Endothelial cell (in vitro differentiated cells): Measurements from ENCODE around the gene RPRM. TPM values are rescaled to one million over a fixed set of nuclear protein-coding genes. Genes with fewer than 3 reads are reported as not detected.
"Not testable (repeated sequence)": the region's sequence is repeated elsewhere in the genome, so short reads cannot be mapped to it uniquely, and the experiment has no call there.

Source experiments
- DNase-seq: peaks from one replicate; pipeline ENCODE4 v3.0.0; 2021; ENCODE audit warnings: low spot score
- H3K27ac Mint-ChIP-seq: one replicate; pipeline ENCODE4 v1.8.0; 2021; ENCODE audit warnings: mixed read lengths, inconsistent platforms; ENCODE audit not compliant: unreplicated experiment
- H3K27me3 Mint-ChIP-seq: one replicate; pipeline ENCODE4 v1.8.0; 2021; ENCODE audit warnings: mild to moderate bottlenecking, moderate library complexity, mixed read lengths, inconsistent platforms; ENCODE audit not compliant: unreplicated experiment
- H3K36me3 Mint-ChIP-seq: one replicate; pipeline ENCODE4 v1.8.0; 2021; ENCODE audit warnings: mild to moderate bottlenecking, low read depth, mixed read lengths, inconsistent platforms; ENCODE audit not compliant: unreplicated experiment
- H3K4me1 Mint-ChIP-seq: one replicate; pipeline ENCODE4 v1.8.0; 2021; ENCODE audit warnings: mild to moderate bottlenecking, mixed read lengths, inconsistent platforms; ENCODE audit not compliant: unreplicated experiment
- H3K4me3 Mint-ChIP-seq: one replicate; pipeline ENCODE4 v1.8.0; 2021; ENCODE audit warnings: mild to moderate bottlenecking, mixed read lengths, inconsistent platforms; ENCODE audit not compliant: unreplicated experiment
- H3K9me3 Mint-ChIP-seq: one replicate; pipeline ENCODE4 v1.8.0; 2021; ENCODE audit warnings: mixed read lengths, inconsistent platforms; ENCODE audit not compliant: unreplicated experiment
- total RNA-seq: library from RNA; stranded (reverse); fragmentation: NEBNext Ultra II Directional; extraction: Animal tissue kit (Norgen Biotek cat#: 25700); gene quantifications from one replicate; pipeline ENCODE4 v1.2.1, GENCODE V29; 2021; ENCODE audit not compliant: unreplicated experiment
- TF ChIP-seq, protein P1 (sequence below): fragments of 200-600 bp; sonication (generic); IDR thresholded peaks from one replicate; pipeline ENCODE4 v1.5.0; 2021; ENCODE audit warnings: antibody characterized with exemption; ENCODE audit not compliant: unreplicated experiment

RPRM gene
- total RNA-seq, 1 donor from 2014 or later, result 6.4 TPM

DNA sequence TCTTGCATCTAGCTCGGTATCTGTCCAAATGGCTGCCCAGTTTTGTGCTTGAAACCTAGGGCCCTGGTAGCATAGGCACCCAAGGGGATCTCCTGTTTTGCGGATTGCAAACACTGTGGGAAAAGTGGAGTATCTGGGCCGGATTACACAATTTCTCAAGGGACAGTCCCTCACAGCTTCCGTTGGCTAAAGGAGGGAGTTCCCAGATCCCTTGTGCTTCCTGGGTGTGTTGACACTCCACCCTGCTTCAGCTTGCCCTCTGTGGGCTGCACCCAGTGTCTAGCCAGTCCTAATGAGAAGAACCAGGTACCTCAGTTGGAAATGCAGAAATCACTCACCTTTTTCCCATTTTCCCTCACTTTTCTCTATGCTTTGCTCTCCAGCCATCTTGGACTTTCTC lies 35.5 kb downstream of the RPRM start:
- no peak for DNase-seq
- H3K36me3 Mint-ChIP-seq, result peaks cover 8% of the 10 kb centered on the region

DNA sequence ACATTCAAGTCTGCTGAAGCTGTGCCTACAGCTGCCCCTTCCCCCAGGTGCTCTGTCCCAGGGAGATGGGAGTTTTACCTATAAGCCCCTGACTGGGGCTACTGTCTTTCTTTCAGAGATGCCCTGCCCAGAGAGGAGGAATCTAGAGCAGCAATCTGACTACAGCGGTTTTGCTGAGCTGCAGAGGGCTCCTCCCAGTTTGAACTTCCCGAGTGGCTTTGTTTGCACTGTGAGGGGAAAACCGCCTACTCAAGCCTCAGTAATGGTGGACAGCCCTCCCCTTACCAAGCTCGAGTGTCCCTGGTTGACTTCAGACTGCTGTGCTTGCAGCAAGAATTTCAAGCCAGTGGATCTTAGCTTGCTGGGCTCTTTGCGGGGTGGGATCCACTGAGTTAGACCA lies 35.9 kb downstream of the RPRM start:
- H3K4me3 Mint-ChIP-seq, H3K9me3 Mint-ChIP-seq, H3K4me1 Mint-ChIP-seq, DNase-seq, H3K36me3 Mint-ChIP-seq, H3K27ac Mint-ChIP-seq: not testable (repeated sequence)
- H3K27me3 Mint-ChIP-seq, result peaks cover 11% of the 10 kb centered on the region

More for the DNA sequence above, 35.5 kb downstream of the RPRM start:
- H3K4me3 Mint-ChIP-seq, result no peak overlapping the region
- H3K9me3 Mint-ChIP-seq, result no peaks in the 10 kb centered on the region
- TF ChIP-seq, protein P1, sequence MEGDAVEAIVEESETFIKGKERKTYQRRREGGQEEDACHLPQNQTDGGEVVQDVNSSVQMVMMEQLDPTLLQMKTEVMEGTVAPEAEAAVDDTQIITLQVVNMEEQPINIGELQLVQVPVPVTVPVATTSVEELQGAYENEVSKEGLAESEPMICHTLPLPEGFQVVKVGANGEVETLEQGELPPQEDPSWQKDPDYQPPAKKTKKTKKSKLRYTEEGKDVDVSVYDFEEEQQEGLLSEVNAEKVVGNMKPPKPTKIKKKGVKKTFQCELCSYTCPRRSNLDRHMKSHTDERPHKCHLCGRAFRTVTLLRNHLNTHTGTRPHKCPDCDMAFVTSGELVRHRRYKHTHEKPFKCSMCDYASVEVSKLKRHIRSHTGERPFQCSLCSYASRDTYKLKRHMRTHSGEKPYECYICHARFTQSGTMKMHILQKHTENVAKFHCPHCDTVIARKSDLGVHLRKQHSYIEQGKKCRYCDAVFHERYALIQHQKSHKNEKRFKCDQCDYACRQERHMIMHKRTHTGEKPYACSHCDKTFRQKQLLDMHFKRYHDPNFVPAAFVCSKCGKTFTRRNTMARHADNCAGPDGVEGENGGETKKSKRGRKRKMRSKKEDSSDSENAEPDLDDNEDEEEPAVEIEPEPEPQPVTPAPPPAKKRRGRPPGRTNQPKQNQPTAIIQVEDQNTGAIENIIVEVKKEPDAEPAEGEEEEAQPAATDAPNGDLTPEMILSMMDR, result no peak
- peaks cover 11% of the 10 kb centered on the region for H3K27me3 Mint-ChIP-seq
- H3K27ac Mint-ChIP-seq, result no peak overlapping the region
- peaks cover 9% of the 10 kb centered on the region for H3K4me1 Mint-ChIP-seq

DNA sequence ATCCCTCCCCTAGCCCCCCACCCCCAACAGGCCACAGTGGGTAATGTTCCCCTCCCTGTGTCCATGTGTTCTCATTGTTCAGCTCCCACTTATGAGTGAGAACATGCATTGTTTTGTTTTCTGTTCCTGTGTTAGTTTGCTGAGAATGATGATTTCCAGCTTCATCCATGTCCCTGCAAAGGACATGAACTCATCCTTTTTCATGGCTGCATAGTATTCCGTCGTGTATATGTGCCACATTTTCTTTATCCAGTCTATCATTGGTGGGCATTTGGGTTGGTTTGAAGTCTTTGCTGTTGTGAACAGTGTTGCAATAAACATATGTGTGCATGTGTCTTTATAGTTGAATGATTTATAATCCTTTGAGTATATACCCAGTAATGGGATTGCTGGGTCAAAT lies 38.5 kb downstream of the RPRM start:
- not testable (repeated sequence) for H3K4me3 Mint-ChIP-seq, H3K36me3 Mint-ChIP-seq, DNase-seq, H3K4me1 Mint-ChIP-seq, H3K27ac Mint-ChIP-seq, H3K9me3 Mint-ChIP-seq
- H3K27me3 Mint-ChIP-seq, result peaks cover 11% of the 10 kb centered on the region

DNA sequence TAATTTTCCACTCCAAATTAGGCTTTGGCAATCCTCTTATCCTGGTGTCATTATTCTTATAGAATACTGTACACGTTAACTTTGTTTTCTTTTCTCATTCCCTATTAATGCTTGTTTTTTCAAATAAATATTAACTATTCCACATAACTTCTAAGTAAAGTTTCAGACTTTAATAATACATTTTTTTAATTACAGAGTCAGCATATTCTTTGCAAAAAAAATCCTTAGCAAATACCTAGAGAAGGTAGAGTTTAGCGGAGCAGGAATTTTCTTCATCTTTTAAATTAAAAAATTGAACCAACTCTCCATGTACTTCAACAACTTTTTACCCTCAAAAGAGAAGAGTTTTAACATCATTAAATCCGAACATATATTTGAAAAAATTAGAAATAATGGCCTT lies 45.2 kb downstream of the RPRM start:
- Mint-ChIP-seq H3K36me3 (no peaks in the 10 kb centered on the region), H3K27me3 (no peaks in the 10 kb centered on the region), H3K4me3 (no peak overlapping the region), H3K9me3 (no peaks in the 10 kb centered on the region), H3K27ac (no peak overlapping the region), H3K4me1 (no peaks in the 10 kb centered on the region)
- TF ChIP-seq, protein P1, result no peak
- no peak for DNase-seq

DNA sequence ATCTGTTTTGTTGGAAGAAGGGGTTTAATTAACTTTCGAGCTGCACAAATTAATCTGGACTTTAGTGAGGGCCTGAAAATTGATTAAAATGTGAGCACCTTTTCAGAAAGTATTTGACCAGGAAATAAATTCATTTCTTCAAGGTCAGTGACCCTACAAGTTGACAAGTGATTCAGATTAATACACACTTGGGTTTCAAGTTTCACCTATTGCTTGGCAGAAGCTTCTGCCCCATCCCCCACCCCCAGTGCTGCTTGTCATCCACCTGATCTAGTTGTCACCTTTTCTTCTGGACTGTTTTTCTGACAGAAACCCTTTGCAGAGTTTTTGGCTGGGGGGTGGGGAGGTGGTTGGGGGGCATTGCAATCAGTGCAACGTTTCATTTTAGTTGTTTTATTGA lies 46.2 kb downstream of the RPRM start:
- no peaks in the 10 kb centered on the region for H3K9me3 Mint-ChIP-seq
- no peak for DNase-seq
- H3K4me3 Mint-ChIP-seq, result no peak overlapping the region
- TF ChIP-seq, protein P1, result no peak
- H3K4me1 Mint-ChIP-seq, result no peaks in the 10 kb centered on the region
- H3K36me3 Mint-ChIP-seq, result no peaks in the 10 kb centered on the region
- H3K27ac Mint-ChIP-seq, result no peak overlapping the region
- no peaks in the 10 kb centered on the region for H3K27me3 Mint-ChIP-seq

DNA sequence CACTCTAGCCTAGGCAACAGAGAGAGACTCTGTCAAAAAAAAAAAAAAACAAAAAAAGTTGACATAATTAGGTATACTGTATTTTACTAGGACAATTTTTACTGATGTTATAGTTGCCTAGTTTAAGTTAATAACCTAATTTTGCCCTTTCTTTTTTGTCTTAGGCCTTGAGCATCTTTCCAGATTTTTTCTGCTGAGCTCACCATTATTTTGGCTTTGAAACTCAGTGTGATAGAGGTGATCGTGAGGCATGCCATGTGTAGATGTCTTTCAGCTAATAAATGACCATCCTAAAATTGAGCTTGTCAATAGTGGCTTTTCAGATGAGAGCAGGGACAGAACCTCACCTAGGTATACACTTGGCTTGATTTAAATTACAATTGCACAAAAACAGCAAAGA lies 47.4 kb downstream of the RPRM start:
- H3K4me3 Mint-ChIP-seq, result no peak overlapping the region
- H3K27ac Mint-ChIP-seq, result no peak overlapping the region
- no peak for DNase-seq
- H3K27me3 Mint-ChIP-seq, result no peaks in the 10 kb centered on the region
- H3K36me3 Mint-ChIP-seq, result no peaks in the 10 kb centered on the region
- H3K4me1 Mint-ChIP-seq, result no peaks in the 10 kb centered on the region
- H3K9me3 Mint-ChIP-seq, result no peaks in the 10 kb centered on the region
- TF ChIP-seq, protein P1, result no peak
